ENCODE results near the gene ACSL3. TPM values are rescaled to one million over a fixed set of nuclear protein-coding genes. Genes with fewer than 3 reads are reported as not detected.

Gene ACSL3
- total and polyA plus RNA-seq, 2 experiments from 2014 or later, result 108 to 148 TPM

GRCh38 chr2:222949073-222949472 lies 88.2 kb downstream of the ACSL3 start:
- H3K36me3 ChIP-seq, result no peaks in the 10 kb centered on the region
- H3K27me3 ChIP-seq, result no peaks in the 10 kb centered on the region
- H3K27ac ChIP-seq, result no peak overlapping the region
- no peak for TF ChIP-seq CTCF (IDR thresholded peaks at IDR 0.05; ENCODE audit: low read depth, low read length)
- no peak overlapping the region for H3K4me3 ChIP-seq
- H3K4me1 ChIP-seq (ENCODE audit: low read depth), result no peaks in the 10 kb centered on the region
- no peaks in the 10 kb centered on the region for H3K9me3 ChIP-seq (ENCODE audit: low read depth)
- DNase-seq (ENCODE audit: low read depth in 1 of 2, low spot score in 1 of 2), result no peak

- no peak for DNase-seq (ENCODE audit: low read depth in 1 of 2, low spot score in 1 of 2)
- H3K27ac ChIP-seq, result no peak overlapping the region
- no peaks in the 10 kb centered on the region for H3K36me3 ChIP-seq
- H3K27me3 ChIP-seq, result no peaks in the 10 kb centered on the region
- no peak overlapping the region for H3K4me3 ChIP-seq
- no peaks in the 10 kb centered on the region for H3K9me3 ChIP-seq (ENCODE audit: low read depth)
- no peak for TF ChIP-seq CTCF (IDR thresholded peaks at IDR 0.05; ENCODE audit: low read depth, low read length)
- no peaks in the 10 kb centered on the region for H3K4me1 ChIP-seq (ENCODE audit: low read depth)
Measured at GRCh38 chr2:222949690-222950323, 89.0 kb downstream of the ACSL3 start.

- Histone ChIP-seq H3K27me3 (no peaks in the 10 kb centered on the region), H3K9me3 (ENCODE audit: low read depth) (no peaks in the 10 kb centered on the region), H3K4me1 (ENCODE audit: low read depth) (no peaks in the 10 kb centered on the region), H3K4me3 (no peak overlapping the region), H3K27ac (no peak overlapping the region), H3K36me3 (no peaks in the 10 kb centered on the region)
- DNase-seq (ENCODE audit: low read depth in 1 of 2, low spot score in 1 of 2), result peak in 1 of 2 donors; percentile 64
- TF ChIP-seq CTCF (IDR thresholded peaks at IDR 0.05; ENCODE audit: low read depth, low read length), result no peak
Measured at GRCh38 chr2:222950638-222951285, 89.9 kb downstream of the ACSL3 start.

GRCh38 chr2:222952204-222952603 lies 91.4 kb downstream of the ACSL3 start:
- no peaks in the 10 kb centered on the region for H3K36me3 ChIP-seq
- H3K9me3 ChIP-seq (ENCODE audit: low read depth), result no peaks in the 10 kb centered on the region
- no peaks in the 10 kb centered on the region for H3K27me3 ChIP-seq
- DNase-seq (ENCODE audit: low read depth in 1 of 2, low spot score in 1 of 2), result peak in 1 of 2 donors; percentile 18
- no peak for TF ChIP-seq CTCF (IDR thresholded peaks at IDR 0.05; ENCODE audit: low read depth, low read length)
- no peaks in the 10 kb centered on the region for H3K4me1 ChIP-seq (ENCODE audit: low read depth)
- H3K4me3 ChIP-seq, result no peak overlapping the region
- H3K27ac ChIP-seq, result no peak overlapping the region

GRCh38 chr2:222955008-222955407 lies 94.2 kb downstream of the ACSL3 start:
- TF ChIP-seq CTCF (IDR thresholded peaks at IDR 0.05; ENCODE audit: low read depth, low read length), result no peak
- Histone ChIP-seq H3K36me3 (no peaks in the 10 kb centered on the region), H3K4me3 (no peak overlapping the region), H3K9me3 (ENCODE audit: low read depth) (no peaks in the 10 kb centered on the region), H3K27me3 (no peaks in the 10 kb centered on the region), H3K27ac (no peak overlapping the region), H3K4me1 (ENCODE audit: low read depth) (no peaks in the 10 kb centered on the region)
- no peak for DNase-seq (ENCODE audit: low read depth in 1 of 2, low spot score in 1 of 2)
